GM12878 (cell line): ENCODE data around the gene PRM1. TPM values are rescaled to one million over a fixed set of nuclear protein-coding genes. Genes with fewer than 3 reads are reported as not detected.
A peak's percentile ranks its signal among the peaks of the same experiment; 100 is the strongest.

Experiments
- ATAC-seq: fragments of 200-7000 bp; cut with Tn5 transposase; 3 replicates; pipeline ENCODE4 v1.9.1; 2020; ENCODE audit warnings: mild to moderate bottlenecking, moderate library complexity
- BruUV-seq: library from RNA; stranded (reverse); fragments of 400-500 nt; replicated peaks from 2 replicates; lab custom pipeline; 2021; lab: Mats Ljungman, UMichigan
- CTCF ChIA-PET: fragments of 300-600 bp; sonication (Branson Sonifier 250); formaldehyde crosslinking; extraction: SDS; loops from one replicate; lab custom pipeline; 2021; ENCODE audit warnings: inconsistent platforms; lab: Yijun Ruan, JAX
- POLR2A ChIA-PET: fragments of 350-600 bp; formaldehyde crosslinking; extraction: SDS; loops from one replicate; lab custom pipeline; 2021; ENCODE audit warnings: inconsistent platforms; lab: Charles Lee
- RAD21 ChIA-PET: fragments of 300-600 bp; sonication (Branson Sonifier 250); formaldehyde crosslinking; loops from one replicate; lab custom pipeline; 2023; ENCODE audit warnings: antibody characterized with exemption; ENCODE audit not compliant: unreplicated experiment; lab: Charles Lee
- SMC1A ChIA-PET: fragments of 300-600 bp; sonication (Branson Sonifier 250); formaldehyde crosslinking; loops from one replicate; lab custom pipeline; 2023; ENCODE audit not compliant: unreplicated experiment, uncharacterized antibody; lab: Charles Lee
- DNase-seq: peaks from one replicate; pipeline ENCODE4 v3.0.0-alpha.2; 2011; ENCODE audit warnings: low read depth, low spot score
- FAIRE-seq: peaks from 3 replicates; lab custom pipeline; 2011; peaks lifted over from hg19 to GRCh38; lab: Jason Lieb, UNC
- H2AFZ ChIP-seq: 2 replicates; pipeline ENCODE4 v1.6.0; 2011; ENCODE audit warnings: low read depth, low read length, control low read depth; ENCODE audit not compliant: control insufficient read depth
- H3K27ac ChIP-seq: 2 replicates; pipeline ENCODE4 v1.5.1; 2011; ENCODE audit warnings: control low read depth; ENCODE audit not compliant: control insufficient read depth, insufficient read depth
- H3K27me3 ChIP-seq, 2 experiments: replicated peaks in 1 of 2; 2 replicates each; pipeline versions ENCODE4 v1.6.0 to v1.6.1; 2011; ENCODE audit warnings: low read length in 1 of 2; ENCODE audit not compliant: control insufficient read depth in 2 of 2, insufficient read depth in 2 of 2
- H3K36me3 ChIP-seq, 2 experiments: 2 replicates each; pipeline ENCODE4 v1.5.1; 2011; ENCODE audit warnings: low read length in 1 of 2; ENCODE audit not compliant: control insufficient read depth in 2 of 2, insufficient read depth in 2 of 2
- H3K4me1 ChIP-seq: 2 replicates; pipeline ENCODE4 v1.6.1; 2011; ENCODE audit warnings: mild to moderate bottlenecking, low read length, moderate library complexity, mixed read lengths; ENCODE audit not compliant: control insufficient read depth, insufficient read depth
- H3K4me2 ChIP-seq: 2 replicates; pipeline ENCODE4 v1.6.0; 2011; ENCODE audit warnings: control low read depth; ENCODE audit not compliant: control insufficient read depth, insufficient read depth
- H3K4me3 ChIP-seq: fragments of 200-600 bp; sonication (generic); 2 replicates; pipeline ENCODE4 v1.5.1; 2016
- H3K79me2 ChIP-seq: 2 replicates; pipeline ENCODE4 v1.6.0; 2011; ENCODE audit warnings: low read length; ENCODE audit not compliant: control insufficient read depth, insufficient read depth
- H3K9ac ChIP-seq: 2 replicates; pipeline ENCODE4 v1.8.0; 2011; ENCODE audit warnings: low read length, control low read depth, mixed read lengths; ENCODE audit not compliant: control insufficient read depth, insufficient read depth
- H3K9me3 ChIP-seq: replicated peaks from 3 replicates; pipeline ENCODE4 v1.5.1; 2011; ENCODE audit warnings: mild to moderate bottlenecking, low read length; ENCODE audit not compliant: control insufficient read depth, insufficient read depth
- H4K20me1 ChIP-seq: 2 replicates; pipeline ENCODE4 v1.6.0; 2011; ENCODE audit not compliant: control insufficient read depth, insufficient read depth
- HDAC6 ChIP-seq: fragments of 200-600 bp; sonication (generic); IDR thresholded peaks from one replicate; pipeline ENCODE4 v1.8.0; 2017; ENCODE audit warnings: antibody characterized with exemption; ENCODE audit not compliant: unreplicated experiment
- KAT2A ChIP-seq: conservative IDR thresholded peaks from 2 replicates; pipeline ENCODE4 v1.6.1; 2011; ENCODE audit warnings: low read depth, low read length; ENCODE audit not compliant: control insufficient read depth
- RFX5 ChIP-seq: IDR thresholded peaks from 2 replicates; pipeline ENCODE4 v1.6.1; 2011; ENCODE audit warnings: low read depth, low read length, improper control_type of control experiment
- ZBTB33 ChIP-seq: fragments of 450-650 bp; IDR thresholded peaks from 2 replicates; pipeline ENCODE4 v1.6.1; 2017; ENCODE audit warnings: mild to moderate bottlenecking
- ZNF274 ChIP-seq: IDR thresholded peaks from one replicate; pipeline ENCODE4 v1.8.0; 2011; ENCODE audit not compliant: insufficient read length, insufficient read depth
- WGBS: methylation state at CpG from one replicate; pipeline ENCODE4 v1.1.6; 2016; ENCODE audit warnings: low lambda C conversion rate; ENCODE audit not compliant: insufficient replicate concordance, insufficient coverage; ENCODE audit errors: missing lambda C conversion rate; 5-methylcytosine and 5-hydroxymethylcytosine counted together
- in situ Hi-C: fragments of 300-500 bp; cut with MboI; formaldehyde crosslinking; loops from 9 replicates; pipeline ENCODE4 v1.14.3; 2018; ENCODE audit warnings: mixed read lengths
- intact Hi-C: fragments of 100-400 bp; cut with micrococcal nuclease; formaldehyde crosslinking; loops from one replicate; pipeline ENCODE4 v1.14.2; 2022; ENCODE audit not compliant: unreplicated experiment
- polyA plus RNA-seq, 11 experiments: library from polyadenylated mRNA; depleted of rRNA in 4 of 11; unstranded in 6 of 11; stranded (reverse) in 5 of 11; fragments of >200 nt; fragmentation: Nextera tagmentation in 4 of 11; fragmentation: Illumina TruSeq in 1 of 11; extraction: Ambion mirVana in 4 of 11; extraction: Trizol in 1 of 11; gene quantifications; 1 replicate in 1 of 11; 2 replicates in 10 of 11; pipeline versions ENCODE4 v1.2.1 to v1.2.3, GENCODE V29; 2011 to 2016; ENCODE audit warnings: inconsistent platforms in 2 of 11, missing spikeins in 2 of 11, low read depth in 1 of 11
- total RNA-seq, 4 experiments: library from RNA; depleted of rRNA in 3 of 4; stranded (reverse); fragments of >200 nt in 3 of 4; fragmentation: Illumina TruSeq in 1 of 4; extraction: Trizol in 1 of 4; gene quantifications; 2 replicates each; pipeline versions ENCODE4 v1.2.1 to v1.2.3, GENCODE V29; 2013 to 2021
- TF ChIP-seq, protein P1 (sequence below): IDR thresholded peaks from 2 replicates; pipeline ENCODE4 v1.6.1; 2011; ENCODE audit warnings: mild to moderate bottlenecking, low read depth, low read length, moderate library complexity; ENCODE audit not compliant: insufficient replicate concordance

The PRM1 gene
- total and polyA plus RNA-seq, 10 of the 15 experiments (the other 5 are each of a cell fraction or from before 2014, with no cell fraction given): 0.20 TPM; not detected in 9

DNA sequence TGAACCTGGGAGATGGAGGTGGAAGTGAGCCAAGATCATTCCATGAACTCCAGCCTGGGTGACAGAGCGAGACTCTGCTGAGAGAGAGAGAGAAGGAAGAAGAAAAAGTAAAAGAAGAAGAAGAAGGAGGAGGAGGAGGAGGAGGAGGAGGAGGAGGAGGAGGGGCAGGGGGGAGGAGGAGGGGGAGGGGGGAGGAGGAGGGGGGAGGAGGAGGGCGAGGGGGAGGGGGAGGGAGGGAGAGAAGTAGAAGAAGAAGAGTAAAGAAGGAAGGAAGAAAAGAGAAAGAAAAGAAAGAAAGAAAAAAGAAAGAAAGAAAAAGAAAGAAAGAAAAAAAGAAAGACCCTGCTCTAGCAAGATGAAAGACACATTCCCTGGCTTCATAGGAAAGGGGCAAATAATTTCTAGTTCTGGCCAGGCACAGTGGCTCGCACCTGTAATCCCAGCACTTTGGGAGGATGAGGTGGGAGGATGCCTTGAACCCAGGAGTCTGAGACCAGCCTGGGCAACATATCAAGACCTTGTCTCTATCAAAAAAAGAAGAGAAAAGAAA is 48.8 kb downstream of the PRM1 start:
- H4K20me1 ChIP-seq: no peaks in the 10 kb centered on the region
- no peak overlapping the region for H3K4me3 ChIP-seq
- peak overlapping the region; percentile 85; the same call in 1 of the 2 replicates for H2AFZ ChIP-seq
- H3K79me2 ChIP-seq: no peaks in the 10 kb centered on the region
- peak overlapping the region; percentile 72 for H3K9ac ChIP-seq
- peaks cover 26% of the 10 kb centered on the region for H3K4me1 ChIP-seq
- SMC1A ChIA-PET: interaction anchor here (1.1 to 1.8 kb wide), 4 partner anchors 20 to 268 kb away, joined by 3 to 8 read pairs (median 4); partner anchors contain the start of gene SOCS1
- in situ Hi-C loops (no loop called here), intact Hi-C loops (no loop called here)
- no peak for FAIRE-seq
- RAD21 ChIA-PET: interaction anchor here (1.3 to 2.9 kb wide), 4 partner anchors 8 to 27 kb away, joined by 3 to 14 read pairs (median 10); partner anchors contain the start of gene SOCS1
- no TSS peak for BruUV-seq
- no peaks in the 10 kb centered on the region for H3K9me3 ChIP-seq
- TF ChIP-seq, protein P1, sequence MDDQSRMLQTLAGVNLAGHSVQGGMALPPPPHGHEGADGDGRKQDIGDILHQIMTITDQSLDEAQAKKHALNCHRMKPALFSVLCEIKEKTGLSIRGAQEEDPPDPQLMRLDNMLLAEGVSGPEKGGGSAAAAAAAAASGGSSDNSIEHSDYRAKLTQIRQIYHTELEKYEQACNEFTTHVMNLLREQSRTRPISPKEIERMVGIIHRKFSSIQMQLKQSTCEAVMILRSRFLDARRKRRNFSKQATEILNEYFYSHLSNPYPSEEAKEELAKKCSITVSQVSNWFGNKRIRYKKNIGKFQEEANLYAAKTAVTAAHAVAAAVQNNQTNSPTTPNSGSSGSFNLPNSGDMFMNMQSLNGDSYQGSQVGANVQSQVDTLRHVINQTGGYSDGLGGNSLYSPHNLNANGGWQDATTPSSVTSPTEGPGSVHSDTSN: no peak
- TF ChIP-seq ZBTB33 (no peak), RFX5 (no peak), KAT2A (no peak), HDAC6 (no peak), ZNF274 (no peak)
- peak overlapping the region; percentile 83; the same call in 1 of the 2 replicates for H3K4me2 ChIP-seq
- 97% methylated on average over 2 of the region's 3 CpGs for WGBS
- H3K27ac ChIP-seq: peak overlapping the region; percentile 74
- ATAC-seq: no peak
- no peaks in the 10 kb centered on the region for H3K36me3 ChIP-seq
- DNase-seq: no peak
- POLR2A ChIA-PET: interaction anchor here (1.2 to 2.9 kb wide), 2 partner anchors 23 to 141 kb away, joined by 4 to 11 read pairs; partner anchors contain the start of gene SOCS1
- CTCF ChIA-PET: interaction anchor here (1.3 kb wide), 2 partner anchors 14 to 279 kb away, joined by 3 to 4 read pairs; no protein-coding TSS in a partner anchor
- H3K27me3 ChIP-seq: no peaks in the 10 kb centered on the region
